ENCODE results near the gene IP6K2. TPM values are rescaled to one million over a fixed set of nuclear protein-coding genes. Genes with fewer than 3 reads are reported as not detected.

IP6K2 gene
- total RNA-seq, 1 experiment from 2014 or later = 105 TPM

DNA sequence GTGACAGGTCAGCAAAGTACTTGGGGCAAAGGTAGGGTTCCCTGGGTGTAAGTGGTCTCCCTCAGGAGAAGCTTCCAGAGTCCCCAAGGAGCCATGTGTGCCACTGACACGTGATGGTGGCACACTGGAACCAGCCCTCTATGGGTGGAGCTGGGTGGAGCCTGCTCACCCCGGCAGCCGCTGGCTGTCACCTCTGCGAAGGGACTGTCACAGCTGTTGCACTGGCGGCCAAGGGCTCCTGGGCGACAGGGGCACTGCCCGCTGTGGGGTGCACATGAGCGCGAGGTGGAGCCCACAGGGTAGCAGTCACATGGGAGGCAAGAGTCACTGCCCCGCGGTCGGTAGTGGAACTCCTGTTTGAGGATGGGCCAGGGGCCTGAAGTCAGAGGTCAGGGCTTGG is 66.3 kb downstream of the IP6K2 start:
- no peaks in the 10 kb centered on the region for H3K9me3 Mint-ChIP-seq (ENCODE audit: low read depth, unreplicated experiment)
- CTCF ChIA-PET = no interaction called here
- H3K27me3 Mint-ChIP-seq (ENCODE audit: unreplicated experiment) = no peaks in the 10 kb centered on the region
- DNase-seq = no peak
- H3K36me3 Mint-ChIP-seq (ENCODE audit: insufficient read depth, unreplicated experiment) = peaks cover 47% of the 10 kb centered on the region
- H3K4me1 Mint-ChIP-seq (ENCODE audit: low read depth, unreplicated experiment) = peaks cover 12% of the 10 kb centered on the region
- H3K4me3 Mint-ChIP-seq (ENCODE audit: low read depth, unreplicated experiment) = no peak overlapping the region
- intact Hi-C loops (cut with micrococcal nuclease; ENCODE audit: unreplicated experiment) = no loop called here
- no peak overlapping the region for H3K27ac Mint-ChIP-seq (ENCODE audit: unreplicated experiment)
- TF ChIP-seq, protein P1, sequence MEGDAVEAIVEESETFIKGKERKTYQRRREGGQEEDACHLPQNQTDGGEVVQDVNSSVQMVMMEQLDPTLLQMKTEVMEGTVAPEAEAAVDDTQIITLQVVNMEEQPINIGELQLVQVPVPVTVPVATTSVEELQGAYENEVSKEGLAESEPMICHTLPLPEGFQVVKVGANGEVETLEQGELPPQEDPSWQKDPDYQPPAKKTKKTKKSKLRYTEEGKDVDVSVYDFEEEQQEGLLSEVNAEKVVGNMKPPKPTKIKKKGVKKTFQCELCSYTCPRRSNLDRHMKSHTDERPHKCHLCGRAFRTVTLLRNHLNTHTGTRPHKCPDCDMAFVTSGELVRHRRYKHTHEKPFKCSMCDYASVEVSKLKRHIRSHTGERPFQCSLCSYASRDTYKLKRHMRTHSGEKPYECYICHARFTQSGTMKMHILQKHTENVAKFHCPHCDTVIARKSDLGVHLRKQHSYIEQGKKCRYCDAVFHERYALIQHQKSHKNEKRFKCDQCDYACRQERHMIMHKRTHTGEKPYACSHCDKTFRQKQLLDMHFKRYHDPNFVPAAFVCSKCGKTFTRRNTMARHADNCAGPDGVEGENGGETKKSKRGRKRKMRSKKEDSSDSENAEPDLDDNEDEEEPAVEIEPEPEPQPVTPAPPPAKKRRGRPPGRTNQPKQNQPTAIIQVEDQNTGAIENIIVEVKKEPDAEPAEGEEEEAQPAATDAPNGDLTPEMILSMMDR (IDR thresholded peaks at IDR 0.05; ENCODE audit: unreplicated experiment) = no peak
- BruUV-seq (replicated peaks) = no TSS peak

DNA sequence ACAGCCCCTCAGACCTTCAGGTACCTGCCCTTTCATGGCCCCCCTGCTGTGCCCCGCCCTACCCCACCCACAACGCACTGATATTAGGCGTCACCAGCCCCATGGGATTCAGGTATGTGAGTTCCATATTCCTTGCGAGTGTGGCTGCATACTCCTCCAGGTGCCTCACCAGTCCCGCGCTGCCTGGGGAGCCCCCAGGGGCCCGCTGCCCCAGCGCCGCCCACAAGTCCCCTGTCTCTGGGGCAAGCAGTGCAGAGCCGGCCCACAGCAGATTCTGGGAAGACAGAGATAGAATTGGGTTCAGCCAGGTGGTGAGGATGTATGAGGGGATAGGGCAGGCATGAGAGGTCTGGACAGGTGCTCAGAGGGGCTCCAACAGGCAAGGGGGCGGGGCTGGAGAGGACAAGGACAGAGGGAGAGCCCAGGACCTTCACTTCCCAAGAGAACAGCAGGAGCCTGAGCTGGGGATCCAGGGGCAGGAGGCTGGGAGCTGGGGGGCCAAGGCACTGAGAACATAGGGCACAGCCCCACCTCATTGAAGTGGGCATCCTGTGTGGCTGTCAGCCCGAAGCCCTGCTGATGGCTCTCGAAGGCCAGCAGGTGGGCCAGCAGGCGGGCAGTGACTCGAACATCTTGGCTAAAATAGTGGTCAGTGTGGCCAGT is 68.7 kb downstream of the IP6K2 start:
- H3K36me3 Mint-ChIP-seq (ENCODE audit: insufficient read depth, unreplicated experiment) = peaks cover 41% of the 10 kb centered on the region
- no peaks in the 10 kb centered on the region for H3K27me3 Mint-ChIP-seq (ENCODE audit: unreplicated experiment)
- intact Hi-C loops (cut with micrococcal nuclease; ENCODE audit: unreplicated experiment) = no loop called here
- H3K27ac Mint-ChIP-seq (ENCODE audit: unreplicated experiment) = no peak overlapping the region
- H3K4me1 Mint-ChIP-seq (ENCODE audit: low read depth, unreplicated experiment) = peaks cover 9% of the 10 kb centered on the region
- H3K9me3 Mint-ChIP-seq (ENCODE audit: low read depth, unreplicated experiment) = no peaks in the 10 kb centered on the region
- no TSS peak for BruUV-seq (replicated peaks)
- TF ChIP-seq, protein P1 (IDR thresholded peaks at IDR 0.05; ENCODE audit: unreplicated experiment) = no peak
- no peak overlapping the region for H3K4me3 Mint-ChIP-seq (ENCODE audit: low read depth, unreplicated experiment)
- DNase-seq = no peak
- CTCF ChIA-PET = no interaction called here

DNA sequence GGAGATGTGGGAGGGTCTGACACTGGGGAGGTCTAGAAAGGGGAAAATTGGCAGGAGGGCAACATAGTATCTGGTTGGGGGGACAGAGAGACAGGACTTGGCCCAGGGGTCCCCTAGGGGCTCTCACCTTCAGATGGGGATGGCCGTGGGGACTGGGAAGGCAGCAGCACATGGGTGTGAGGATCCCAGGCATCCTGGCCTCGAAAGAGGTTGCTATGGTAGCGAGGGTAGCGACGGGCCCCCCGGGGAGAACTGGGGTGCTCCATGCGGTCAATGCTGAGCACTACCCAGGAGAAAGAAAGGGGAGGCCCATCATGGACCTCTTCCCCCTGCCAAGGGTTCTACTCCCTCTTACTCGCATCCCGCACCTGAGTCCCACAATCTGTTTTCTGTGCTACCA is 69.3 kb downstream of the IP6K2 start:
- Mint-ChIP-seq H3K27me3 (ENCODE audit: unreplicated experiment) (no peaks in the 10 kb centered on the region), H3K4me3 (ENCODE audit: low read depth, unreplicated experiment) (no peak overlapping the region), H3K4me1 (ENCODE audit: low read depth, unreplicated experiment) (peaks cover 3% of the 10 kb centered on the region), H3K36me3 (ENCODE audit: insufficient read depth, unreplicated experiment) (peaks cover 35% of the 10 kb centered on the region), H3K27ac (ENCODE audit: unreplicated experiment) (no peak overlapping the region), H3K9me3 (ENCODE audit: low read depth, unreplicated experiment) (no peaks in the 10 kb centered on the region)
- CTCF ChIA-PET = no interaction called here
- TF ChIP-seq, protein P1 (IDR thresholded peaks at IDR 0.05; ENCODE audit: unreplicated experiment) = no peak
- no peak for DNase-seq
- no TSS peak for BruUV-seq (replicated peaks)
- intact Hi-C loops (cut with micrococcal nuclease; ENCODE audit: unreplicated experiment) = no loop called here

DNA sequence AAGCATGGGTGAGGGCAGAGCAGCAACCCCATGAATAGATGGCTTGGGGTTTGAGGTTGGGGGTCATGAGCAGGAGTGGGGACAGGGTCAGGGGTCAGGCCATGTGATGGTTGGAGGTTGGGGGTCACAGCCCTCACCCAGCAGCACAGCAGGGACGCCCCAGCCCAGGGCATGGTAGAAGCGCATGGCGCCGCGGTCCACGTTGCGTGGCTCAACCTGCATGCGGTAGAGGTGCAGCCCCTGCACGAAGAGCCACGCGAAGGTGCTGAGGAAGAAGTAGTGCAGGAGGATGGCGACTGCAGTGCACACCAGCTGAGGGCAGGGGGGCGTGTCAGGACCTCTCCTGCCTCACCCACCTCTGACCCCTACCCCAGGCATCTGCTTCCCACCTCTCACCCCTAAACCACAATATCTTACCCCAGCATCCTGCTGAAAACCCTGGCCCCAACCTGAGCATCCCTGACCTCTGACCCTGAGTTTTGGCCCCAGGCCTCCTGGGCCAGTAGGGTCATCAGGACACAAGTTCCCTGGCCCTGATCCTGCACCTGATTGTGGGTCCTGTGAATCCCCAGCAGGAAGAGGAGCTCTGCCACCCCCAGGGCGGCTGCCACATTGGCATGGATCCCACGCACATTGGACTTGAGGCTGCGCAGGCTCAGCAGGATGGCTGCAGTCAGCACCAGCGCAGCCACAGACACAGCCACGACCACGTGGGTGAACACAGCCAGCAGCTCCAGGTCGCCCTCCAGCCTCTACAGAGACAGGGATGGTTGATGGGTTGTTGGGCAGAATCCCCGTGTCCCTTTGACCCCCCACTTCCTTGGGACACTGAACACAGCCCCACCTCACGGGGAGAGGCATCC is 71.9 kb downstream of the IP6K2 start:
- CTCF ChIA-PET = no interaction called here
- Mint-ChIP-seq H3K36me3 (ENCODE audit: insufficient read depth, unreplicated experiment) (peaks cover 33% of the 10 kb centered on the region), H3K4me3 (ENCODE audit: low read depth, unreplicated experiment) (no peak overlapping the region), H3K4me1 (ENCODE audit: low read depth, unreplicated experiment) (no peaks in the 10 kb centered on the region), H3K9me3 (ENCODE audit: low read depth, unreplicated experiment) (no peaks in the 10 kb centered on the region), H3K27ac (ENCODE audit: unreplicated experiment) (no peak overlapping the region), H3K27me3 (ENCODE audit: unreplicated experiment) (no peaks in the 10 kb centered on the region)
- no TSS peak for BruUV-seq (replicated peaks)
- no peak for DNase-seq
- intact Hi-C loops (cut with micrococcal nuclease; ENCODE audit: unreplicated experiment) = no loop called here
- TF ChIP-seq, protein P1 (IDR thresholded peaks at IDR 0.05; ENCODE audit: unreplicated experiment) = no peak

Data from Calu3 (cell line).